SK-N-SH (cell line): ENCODE data around the gene HSD11B2.

ENCODE experiments used
- CHD2 ChIP-seq: fragments of 150-350 bp; IDR thresholded peaks from 2 replicates; pipeline ENCODE4 v1.6.1; 2018; ENCODE audit warnings: low read length; ENCODE audit not compliant: partially characterized antibody
- EZH2phosphoT487 ChIP-seq: fragments of 200-600 bp; sonication (generic); IDR thresholded peaks from 2 replicates; pipeline ENCODE4 v1.6.1; 2017; ENCODE audit warnings: low read depth, mixed run types, mild to moderate bottlenecking, antibody characterized with exemption, moderate library complexity, borderline replicate concordance
- FOXM1 ChIP-seq: IDR thresholded peaks from 2 replicates; pipeline ENCODE4 v1.4.0; 2012; ENCODE audit warnings: low read depth, mild to moderate bottlenecking
- GATA2 ChIP-seq: sonication (generic); formaldehyde crosslinking; IDR thresholded peaks from 2 replicates; pipeline ENCODE4 v1.5.0; 2020; ENCODE audit warnings: mild to moderate bottlenecking, missing genetic modification reagents
- JUND ChIP-seq: IDR thresholded peaks from 2 replicates; pipeline ENCODE4 v1.4.0; 2012
- POLR2AphosphoS5 ChIP-seq: IDR thresholded peaks from 2 replicates; pipeline ENCODE4 v1.6.1; 2012; ENCODE audit warnings: low read depth, low read length
- RFX5 ChIP-seq: IDR thresholded peaks from 2 replicates; pipeline ENCODE4 v1.6.1; 2012; ENCODE audit warnings: mild to moderate bottlenecking, improper control_type of control experiment, low read length
- TAF1 ChIP-seq: IDR thresholded peaks from 2 replicates; pipeline ENCODE4 v1.6.1; 2012; ENCODE audit warnings: low read depth, mild to moderate bottlenecking, low read length, moderate library complexity, borderline replicate concordance
- TF ChIP-seq, protein P1 (sequence below): fragments of 200-600 bp; sonication (generic); IDR thresholded peaks from 2 replicates; pipeline ENCODE4 v1.6.1; 2017; ENCODE audit warnings: antibody characterized with exemption, mild to moderate bottlenecking, moderate library complexity
- TF ChIP-seq, protein P2 (sequence below): IDR thresholded peaks from 2 replicates; pipeline ENCODE4 v1.4.0; 2012; ENCODE audit warnings: low read depth, borderline replicate concordance
- TF ChIP-seq, protein P3 (sequence below): IDR thresholded peaks from 2 replicates; pipeline ENCODE4 v1.4.0; 2012; ENCODE audit warnings: low read depth, borderline replicate concordance
- TF ChIP-seq, protein P4 (sequence below): IDR thresholded peaks from 2 replicates; pipeline ENCODE4 v1.4.0; 2012; ENCODE audit warnings: low read depth
- TF ChIP-seq, protein P5 (sequence below): fragments of 150-350 bp; IDR thresholded peaks from 2 replicates; pipeline ENCODE4 v1.6.1; 2017; ENCODE audit warnings: antibody characterized with exemption, low read length, low read depth, borderline replicate concordance

DNA sequence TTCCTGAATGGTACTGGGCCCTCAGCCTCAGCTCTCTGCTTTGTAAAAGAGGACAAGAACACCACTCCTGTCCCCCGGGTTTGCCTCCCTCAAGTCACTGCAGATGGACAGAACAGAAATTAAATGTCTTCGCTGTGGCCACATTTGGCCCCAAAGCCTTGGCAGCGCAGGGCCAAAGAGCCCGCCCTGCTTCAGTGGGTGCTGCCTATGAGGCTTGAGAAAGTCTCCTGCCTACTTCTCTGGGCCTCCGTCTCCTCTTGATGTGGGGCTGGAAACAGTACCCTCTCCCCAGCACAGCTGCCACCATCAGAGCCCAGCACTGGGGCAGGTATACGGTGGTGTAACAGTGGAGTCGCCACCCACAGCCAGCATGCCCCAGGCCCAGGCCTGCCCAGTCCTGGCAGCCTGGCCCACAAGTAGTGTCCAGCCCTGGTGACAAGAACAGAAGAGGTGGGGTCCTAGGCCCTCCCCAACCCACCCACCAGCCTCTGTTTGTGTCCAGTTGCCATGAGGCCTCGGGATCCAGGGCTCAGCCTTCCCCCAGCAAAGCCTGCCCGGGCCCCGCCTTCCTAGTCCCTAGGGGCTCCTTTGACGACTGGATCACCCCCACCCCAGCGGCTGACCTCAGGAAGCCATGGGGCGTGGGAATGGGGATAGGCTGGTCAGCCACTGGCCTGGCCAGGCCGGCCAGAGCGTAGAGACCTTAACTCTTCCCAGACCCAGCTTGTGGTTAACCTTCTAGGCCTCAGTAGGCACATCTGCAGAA, 33.7 kb upstream of the HSD11B2 start:
- TF ChIP-seq, protein P1, sequence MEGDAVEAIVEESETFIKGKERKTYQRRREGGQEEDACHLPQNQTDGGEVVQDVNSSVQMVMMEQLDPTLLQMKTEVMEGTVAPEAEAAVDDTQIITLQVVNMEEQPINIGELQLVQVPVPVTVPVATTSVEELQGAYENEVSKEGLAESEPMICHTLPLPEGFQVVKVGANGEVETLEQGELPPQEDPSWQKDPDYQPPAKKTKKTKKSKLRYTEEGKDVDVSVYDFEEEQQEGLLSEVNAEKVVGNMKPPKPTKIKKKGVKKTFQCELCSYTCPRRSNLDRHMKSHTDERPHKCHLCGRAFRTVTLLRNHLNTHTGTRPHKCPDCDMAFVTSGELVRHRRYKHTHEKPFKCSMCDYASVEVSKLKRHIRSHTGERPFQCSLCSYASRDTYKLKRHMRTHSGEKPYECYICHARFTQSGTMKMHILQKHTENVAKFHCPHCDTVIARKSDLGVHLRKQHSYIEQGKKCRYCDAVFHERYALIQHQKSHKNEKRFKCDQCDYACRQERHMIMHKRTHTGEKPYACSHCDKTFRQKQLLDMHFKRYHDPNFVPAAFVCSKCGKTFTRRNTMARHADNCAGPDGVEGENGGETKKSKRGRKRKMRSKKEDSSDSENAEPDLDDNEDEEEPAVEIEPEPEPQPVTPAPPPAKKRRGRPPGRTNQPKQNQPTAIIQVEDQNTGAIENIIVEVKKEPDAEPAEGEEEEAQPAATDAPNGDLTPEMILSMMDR = no peak
- TF ChIP-seq RFX5 (no peak), JUND (no peak), GATA2 (CRISPR knock-in tag) (no peak), FOXM1 (no peak), CHD2 (no peak), POLR2AphosphoS5 (no peak), TAF1 (no peak), EZH2phosphoT487 (no peak)
- TF ChIP-seq, protein P2, sequence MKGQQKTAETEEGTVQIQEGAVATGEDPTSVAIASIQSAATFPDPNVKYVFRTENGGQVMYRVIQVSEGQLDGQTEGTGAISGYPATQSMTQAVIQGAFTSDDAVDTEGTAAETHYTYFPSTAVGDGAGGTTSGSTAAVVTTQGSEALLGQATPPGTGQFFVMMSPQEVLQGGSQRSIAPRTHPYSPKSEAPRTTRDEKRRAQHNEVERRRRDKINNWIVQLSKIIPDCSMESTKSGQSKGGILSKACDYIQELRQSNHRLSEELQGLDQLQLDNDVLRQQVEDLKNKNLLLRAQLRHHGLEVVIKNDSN = no peak
- TF ChIP-seq, protein P3, sequence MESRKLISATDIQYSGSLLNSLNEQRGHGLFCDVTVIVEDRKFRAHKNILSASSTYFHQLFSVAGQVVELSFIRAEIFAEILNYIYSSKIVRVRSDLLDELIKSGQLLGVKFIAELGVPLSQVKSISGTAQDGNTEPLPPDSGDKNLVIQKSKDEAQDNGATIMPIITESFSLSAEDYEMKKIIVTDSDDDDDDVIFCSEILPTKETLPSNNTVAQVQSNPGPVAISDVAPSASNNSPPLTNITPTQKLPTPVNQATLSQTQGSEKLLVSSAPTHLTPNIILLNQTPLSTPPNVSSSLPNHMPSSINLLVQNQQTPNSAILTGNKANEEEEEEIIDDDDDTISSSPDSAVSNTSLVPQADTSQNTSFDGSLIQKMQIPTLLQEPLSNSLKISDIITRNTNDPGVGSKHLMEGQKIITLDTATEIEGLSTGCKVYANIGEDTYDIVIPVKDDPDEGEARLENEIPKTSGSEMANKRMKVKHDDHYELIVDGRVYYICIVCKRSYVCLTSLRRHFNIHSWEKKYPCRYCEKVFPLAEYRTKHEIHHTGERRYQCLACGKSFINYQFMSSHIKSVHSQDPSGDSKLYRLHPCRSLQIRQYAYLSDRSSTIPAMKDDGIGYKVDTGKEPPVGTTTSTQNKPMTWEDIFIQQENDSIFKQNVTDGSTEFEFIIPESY = no peak
- TF ChIP-seq, protein P4, sequence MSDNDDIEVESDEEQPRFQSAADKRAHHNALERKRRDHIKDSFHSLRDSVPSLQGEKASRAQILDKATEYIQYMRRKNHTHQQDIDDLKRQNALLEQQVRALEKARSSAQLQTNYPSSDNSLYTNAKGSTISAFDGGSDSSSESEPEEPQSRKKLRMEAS = no peak
- TF ChIP-seq, protein P5, sequence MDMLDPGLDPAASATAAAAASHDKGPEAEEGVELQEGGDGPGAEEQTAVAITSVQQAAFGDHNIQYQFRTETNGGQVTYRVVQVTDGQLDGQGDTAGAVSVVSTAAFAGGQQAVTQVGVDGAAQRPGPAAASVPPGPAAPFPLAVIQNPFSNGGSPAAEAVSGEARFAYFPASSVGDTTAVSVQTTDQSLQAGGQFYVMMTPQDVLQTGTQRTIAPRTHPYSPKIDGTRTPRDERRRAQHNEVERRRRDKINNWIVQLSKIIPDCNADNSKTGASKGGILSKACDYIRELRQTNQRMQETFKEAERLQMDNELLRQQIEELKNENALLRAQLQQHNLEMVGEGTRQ = no peak
